Heart left ventricle (tissue), 13 donors: ENCODE results near the gene TNP1.

Source experiments
- CTCF ChIP-seq, 12 donors: fragments of 200-600 bp; sonication (generic) in 4 of 12; IDR thresholded peaks; one replicate each; pipeline versions ENCODE4 v1.5.0 to v1.8.0; 2018 to 2022; ENCODE audit warnings: antibody characterized with exemption in 12 of 12, mild to moderate bottlenecking in 5 of 12
- POLR2A ChIP-seq, 2 donors: fragments of 450-650 bp; IDR thresholded peaks; one replicate each; pipeline ENCODE4 v1.6.1; 2017; ENCODE audit warnings: antibody characterized with exemption in 2 of 2, mild to moderate bottlenecking in 2 of 2, moderate library complexity in 2 of 2
- donor health status: ischemic (EF 13 %, LVEDD 7.1; RV severe dilation, severe dysfunction).
- donor health status: DM: no; HTN: yes; CAD: no.
- donor health status: DM: no; HTN: no; CAD: no.
- donor health status: ischemic (EF 25% LVEDD 6.9; RV normal size, moderate dysfunction).
- donor health status: ischemic (EF 25% LVEDD 5.7; RV mildly dilated, moderate dysfunction).
- donor health status: ischemic (EF 35%, LVEDD 5.7; RV mildly dilated, moderate dysfunction).
- donor health status: nonischemic (EF 11% LVEDD 7.7; RV severe dilation, severe dysfunction).
- donor health status: DM: yes; HTN: yes; CAD: no.
- donor health status: PGD.
- donor health status: ischemic (EF 29% LVEDD 5.4; RV normal size, mild dysfunction).
- donor health status: nonischemic (EF 23%, LVEDD 6.1; RV moderate dilation, normal function).

- TF ChIP-seq CTCF (IDR thresholded peaks at IDR 0.05) (no peak), POLR2A (IDR thresholded peaks at IDR 0.05) (no peak)
These were observed 4.8 kb downstream of the TNP1 start for GRCh38 chr2:216855079-216855478.
